Measurements from ENCODE around the gene PPP2R5E. TPM values are rescaled to one million over a fixed set of nuclear protein-coding genes. Genes with fewer than 3 reads are reported as not detected.
A peak's percentile ranks its signal among the peaks of the same experiment; 100 is the strongest.

Gene PPP2R5E
- total and polyA plus RNA-seq, 8 donors = 7.2 to 32.9 (median 14.2) TPM

DNA sequence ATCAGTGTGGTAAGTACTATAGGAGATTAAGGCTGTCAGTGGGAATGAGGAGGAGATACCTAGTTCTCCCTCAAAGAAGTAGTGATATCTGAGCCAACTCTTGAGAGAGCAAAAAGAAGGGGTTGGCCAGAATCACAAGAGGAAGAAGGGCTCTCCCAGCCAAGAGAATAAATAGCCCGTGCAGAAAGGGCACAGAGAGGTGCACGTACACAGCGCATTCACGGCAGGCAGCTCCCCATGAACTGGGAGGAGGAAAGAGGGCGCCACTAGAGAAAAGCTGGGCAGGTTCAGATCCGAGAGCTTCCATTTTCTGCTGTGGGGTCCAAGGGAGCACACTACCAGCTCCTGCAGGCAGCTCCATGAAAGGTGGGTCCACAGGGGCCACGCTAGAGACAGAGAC is 59.9 kb downstream of the PPP2R5E start:
- DNase-seq = no peak
- intact Hi-C loops (cut with DNase I; ENCODE audit: low total_unique reads) = no loop called here
- Histone ChIP-seq H3K9me3 (no peaks in the 10 kb centered on the region), H3K27me3 (no peaks in the 10 kb centered on the region), H3K4me3 (no peak overlapping the region), H3K4me1 (peaks cover 3 to 75% (median 27%) of the 10 kb centered on the region in 4 donors), H3K27ac (no peak overlapping the region), H3K36me3 (no peaks in the 10 kb centered on the region)
- 79 to 93% (median 85%) methylated on average over 7 of the region's 7 CpGs for WGBS, 5 donors
- TF ChIP-seq POLR2A (IDR thresholded peaks at IDR 0.05) (no peak), EP300 (IDR thresholded peaks at IDR 0.05) (no peak), CTCF (IDR thresholded peaks at IDR 0.05) (no peak), POLR2AphosphoS5 (IDR thresholded peaks at IDR 0.05) (no peak)

DNA sequence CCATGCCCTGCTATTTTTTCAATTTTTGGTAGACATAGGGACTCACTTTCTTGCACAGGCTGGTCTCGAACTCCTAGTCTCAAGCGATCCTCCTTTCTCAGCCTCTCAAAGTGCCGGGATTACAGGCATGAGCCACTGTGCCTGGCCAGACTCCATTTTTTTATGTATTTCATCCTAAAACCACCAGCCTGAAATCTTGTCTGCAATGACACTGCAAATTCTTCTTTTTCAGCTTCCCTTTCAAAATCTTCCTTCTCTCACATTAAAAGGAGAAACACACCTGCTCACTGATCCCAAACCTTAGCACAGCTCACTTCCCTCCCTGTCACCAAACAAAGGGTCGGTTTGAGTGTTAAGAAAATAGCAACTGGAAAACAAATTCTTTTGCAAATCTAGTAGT is 62.6 kb downstream of the PPP2R5E start:
- intact Hi-C loops (cut with DNase I; ENCODE audit: low total_unique reads) = no loop called here
- no peak for DNase-seq
- H3K9me3 ChIP-seq = no peaks in the 10 kb centered on the region
- TF ChIP-seq CTCF (IDR thresholded peaks at IDR 0.05) (no peak), EP300 (IDR thresholded peaks at IDR 0.05) (no peak), POLR2A (IDR thresholded peaks at IDR 0.05) (no peak), POLR2AphosphoS5 (IDR thresholded peaks at IDR 0.05) (no peak)
- no peak overlapping the region for H3K4me3 ChIP-seq
- H3K4me1 ChIP-seq = peaks cover 12 to 75% (median 36%) of the 10 kb centered on the region in 4 donors
- no peaks in the 10 kb centered on the region for H3K27me3 ChIP-seq
- no peaks in the 10 kb centered on the region for H3K36me3 ChIP-seq
- no peak overlapping the region for H3K27ac ChIP-seq
- WGBS, 5 donors = 93 to 97% (median 94%) methylated on average over 4 of the region's 4 CpGs

DNA sequence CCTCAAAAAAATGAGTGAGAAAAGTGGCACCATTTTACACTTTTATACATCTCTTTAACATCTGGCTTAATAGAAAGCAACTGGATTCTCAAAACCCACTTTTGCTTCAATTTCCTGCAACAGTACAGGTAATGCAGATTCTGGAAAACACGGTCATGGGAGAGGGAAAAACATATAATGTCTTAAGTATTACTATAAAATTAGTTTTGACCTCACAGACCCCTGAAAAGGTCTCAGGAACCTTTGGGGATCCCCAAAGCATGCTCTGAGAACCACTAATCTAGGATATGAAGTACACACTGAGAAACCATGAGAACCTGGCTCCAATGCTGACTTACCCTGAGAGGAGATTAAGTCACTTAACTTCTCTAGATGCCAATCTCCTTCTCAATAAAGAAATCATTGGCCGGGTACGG is 64.7 kb downstream of the PPP2R5E start:
- 78 to 97% (median 86%) methylated on average over 3 of the region's 3 CpGs for WGBS, 5 donors
- H3K9me3 ChIP-seq = no peaks in the 10 kb centered on the region
- intact Hi-C loops (cut with DNase I; ENCODE audit: low total_unique reads) = no loop called here
- H3K36me3 ChIP-seq = no peaks in the 10 kb centered on the region
- DNase-seq = no peak
- no peak for TF ChIP-seq CTCF (IDR thresholded peaks at IDR 0.05)
- TF ChIP-seq POLR2AphosphoS5 (IDR thresholded peaks at IDR 0.05) = no peak
- TF ChIP-seq EP300 (IDR thresholded peaks at IDR 0.05) = no peak
- TF ChIP-seq POLR2A (IDR thresholded peaks at IDR 0.05) = no peak
- no peaks in the 10 kb centered on the region for H3K27me3 ChIP-seq
- peaks cover 12 to 78% (median 37%) of the 10 kb centered on the region in 4 donors for H3K4me1 ChIP-seq
- peak overlapping the region in 1 of 5 donors; percentile 63 for H3K27ac ChIP-seq
- H3K4me3 ChIP-seq = peak overlapping the region in 1 of 4 donors; percentile 7

GRCh38 chr14:63478010-63478409 is 65.2 kb downstream of the PPP2R5E start:
- Histone ChIP-seq H3K4me3 (peak overlapping the region in 1 of 4 donors; percentile 7), H3K27ac (peak overlapping the region in 1 of 5 donors; percentile 63), H3K9me3 (no peaks in the 10 kb centered on the region), H3K4me1 (peaks cover 12 to 78% (median 38%) of the 10 kb centered on the region in 4 donors), H3K36me3 (no peaks in the 10 kb centered on the region), H3K27me3 (no peaks in the 10 kb centered on the region)
- peak in 1 of 2 donors; percentile 45 for DNase-seq
- TF ChIP-seq POLR2AphosphoS5 (IDR thresholded peaks at IDR 0.05) = no peak
- no peak for TF ChIP-seq POLR2A (IDR thresholded peaks at IDR 0.05)
- TF ChIP-seq EP300 (IDR thresholded peaks at IDR 0.05) = no peak
- TF ChIP-seq CTCF (IDR thresholded peaks at IDR 0.05) = no peak
- intact Hi-C loops (cut with DNase I; ENCODE audit: low total_unique reads) = no loop called here
- 32 to 42% (median 39%) methylated on average over 2 of the region's 2 CpGs for WGBS, 5 donors
